H1 (cell line): ENCODE data around the gene RAB8B. TPM values are rescaled to one million over a fixed set of nuclear protein-coding genes. Genes with fewer than 3 reads are reported as not detected.

ENCODE experiments used
- CTCF ChIA-PET: fragments of 300-600 bp; sonication (Branson Sonifier 250); formaldehyde crosslinking; loops from one replicate; lab custom pipeline; 2021; ENCODE audit not compliant: partially characterized antibody; lab: Charles Lee
- POLR2A ChIA-PET: fragments of 300-600 bp; sonication (Branson Sonifier 250); formaldehyde crosslinking; loops from one replicate; lab custom pipeline; 2021; ENCODE audit warnings: inconsistent platforms; ENCODE audit not compliant: partially characterized antibody; lab: Charles Lee
- DNase-seq, 2 experiments: peaks; one replicate each; pipeline versions ENCODE4 v3.0.0 to v3.0.0-alpha.2; 2010 to 2022; ENCODE audit warnings: low spot score in 2 of 2, low read depth in 1 of 2, mixed read lengths in 1 of 2
- FAIRE-seq: peaks from 2 replicates; lab custom pipeline; 2011; peaks lifted over from hg19 to GRCh38; lab: Jason Lieb, UNC
- H2AFZ ChIP-seq: 2 replicates; pipeline ENCODE4 v1.8.1; 2012; ENCODE audit warnings: low read length, inconsistent platforms
- H2AK5ac ChIP-seq: 2 replicates; pipeline ENCODE4 v1.6.1; 2013; ENCODE audit warnings: low read depth, low read length
- H2BK120ac ChIP-seq: replicated peaks from 2 replicates; pipeline ENCODE3; 2013; ENCODE audit warnings: low read depth, low read length, inconsistent platforms
- H2BK12ac ChIP-seq: 2 replicates; pipeline ENCODE4 v1.6.1; 2013; ENCODE audit warnings: low read depth, low read length
- H2BK15ac ChIP-seq: 2 replicates; pipeline ENCODE4 v1.6.1; 2013; ENCODE audit warnings: low read length
- H2BK20ac ChIP-seq: 2 replicates; pipeline ENCODE4 v1.6.1; 2013; ENCODE audit warnings: low read length
- H2BK5ac ChIP-seq: 2 replicates; pipeline ENCODE4 v1.6.1; 2013; ENCODE audit warnings: low read depth, low read length
- H3K14ac ChIP-seq: 2 replicates; pipeline ENCODE4 v1.6.1; 2013; ENCODE audit warnings: inconsistent platforms; ENCODE audit not compliant: insufficient read length
- H3K18ac ChIP-seq: 2 replicates; pipeline ENCODE4 v1.6.1; 2013; ENCODE audit warnings: low read length; ENCODE audit errors: extremely low read depth
- H3K23ac ChIP-seq: 2 replicates; pipeline ENCODE4 v1.6.1; 2013; ENCODE audit warnings: inconsistent platforms; ENCODE audit not compliant: insufficient read length
- H3K23me2 ChIP-seq: 2 replicates; pipeline ENCODE4 v1.6.1; 2013; ENCODE audit warnings: low read depth, low read length
- H3K27ac ChIP-seq: 2 replicates; pipeline ENCODE4 v1.6.1; 2011; ENCODE audit warnings: low read depth, low read length, inconsistent platforms
- H3K27me3 ChIP-seq, 4 experiments: replicated peaks in 1 of 4; 1 replicate in 1 of 4; 2 replicates in 3 of 4; pipeline versions ENCODE4 v1.6.1 to v1.8.1; 2011 to 2013; ENCODE audit warnings: low read length in 3 of 4, mild to moderate bottlenecking in 3 of 4, inconsistent platforms in 2 of 4, mixed read lengths in 2 of 4, moderate library complexity in 1 of 4; ENCODE audit not compliant: control insufficient read depth in 3 of 4, insufficient read depth in 3 of 4; ENCODE audit errors: extremely low read depth in 1 of 4
- H3K36me3 ChIP-seq, 4 experiments: 2 replicates each; pipeline versions ENCODE4 v1.6.1 to v1.8.1; 2011 to 2013; ENCODE audit warnings: mild to moderate bottlenecking in 4 of 4, low read length in 3 of 4, moderate library complexity in 2 of 4, control low read depth in 1 of 4, inconsistent platforms in 1 of 4; ENCODE audit not compliant: insufficient read depth in 4 of 4, control insufficient read depth in 2 of 4
- H3K4ac ChIP-seq: replicated peaks from 2 replicates; pipeline ENCODE3; 2013; ENCODE audit warnings: low read length, low read depth, mixed read lengths, inconsistent platforms; ENCODE audit not compliant: insufficient read length
- H3K4me1 ChIP-seq, 4 experiments: replicated peaks in 1 of 4; 1 replicate in 1 of 4; 2 replicates in 3 of 4; pipeline versions ENCODE4 v1.6.1 to v1.8.1; 2011 to 2013; ENCODE audit warnings: low read length in 3 of 4, inconsistent platforms in 2 of 4, mixed read lengths in 1 of 4; ENCODE audit not compliant: insufficient read depth in 4 of 4, control insufficient read depth in 3 of 4
- H3K4me2 ChIP-seq, 2 experiments: 2 replicates each; pipeline versions ENCODE4 v1.6.1 to v1.8.1; 2011 to 2013; ENCODE audit warnings: low read depth in 2 of 2, low read length in 2 of 2, control low read depth in 1 of 2, inconsistent platforms in 1 of 2, mild to moderate bottlenecking in 1 of 2; ENCODE audit not compliant: insufficient read depth in 1 of 2
- H3K4me3 ChIP-seq, 4 experiments: fragments of 200-600, 300-600 bp in 1 of 4; sonication (generic), shearing (Covaris generic), sonication (Bioruptor Twin) in 1 of 4; 2 replicates each; pipeline versions ENCODE4 v1.5.1 to v1.8.1; 2011 to 2016; ENCODE audit warnings: low read length in 4 of 4, low read depth in 3 of 4, control low read depth in 2 of 4, inconsistent platforms in 2 of 4, mild to moderate bottlenecking in 2 of 4, mixed read lengths in 1 of 4, moderate library complexity in 1 of 4; ENCODE audit not compliant: insufficient read depth in 2 of 4; ENCODE audit errors: extremely low read depth in 1 of 4
- H3K56ac ChIP-seq: replicated peaks from 2 replicates; pipeline ENCODE3; 2013; ENCODE audit warnings: low read depth, mild to moderate bottlenecking, mixed read lengths, low read length, inconsistent platforms; ENCODE audit not compliant: insufficient read length
- H3K79me1 ChIP-seq: 2 replicates; pipeline ENCODE4 v1.6.1; 2013; ENCODE audit warnings: low read depth, low read length, control low read depth
- H3K79me2 ChIP-seq, 2 experiments: 2 replicates each; pipeline versions ENCODE4 v1.6.1 to v1.8.1; 2012 to 2013; ENCODE audit warnings: low read length in 2 of 2, mild to moderate bottlenecking in 2 of 2, inconsistent platforms in 1 of 2; ENCODE audit not compliant: insufficient read depth in 2 of 2, control insufficient read depth in 1 of 2
- H3K9ac ChIP-seq, 4 experiments: replicated peaks in 1 of 4; 1 replicate in 1 of 4; 2 replicates in 3 of 4; pipeline versions ENCODE4 v1.6.1 to v1.8.1; 2011 to 2013; ENCODE audit warnings: low read depth in 3 of 4, low read length in 3 of 4, control low read depth in 2 of 4, mild to moderate bottlenecking in 2 of 4, moderate library complexity in 2 of 4, inconsistent platforms in 1 of 4; ENCODE audit errors: extremely low read depth in 1 of 4
- H3K9me3 ChIP-seq, 2 experiments: 2 replicates each; pipeline versions ENCODE4 v1.6.1 to v1.8.1; 2012 to 2013; ENCODE audit warnings: mild to moderate bottlenecking in 2 of 2, moderate library complexity in 2 of 2, control low read depth in 1 of 2, inconsistent platforms in 1 of 2, low read depth in 1 of 2, low read length in 1 of 2, mixed read lengths in 1 of 2; ENCODE audit not compliant: insufficient read depth in 2 of 2
- H4K20me1 ChIP-seq, 2 experiments: replicated peaks in 1 of 2; 2 replicates each; pipeline versions ENCODE3 to v1.8.1; 2011 to 2013; ENCODE audit warnings: inconsistent platforms in 2 of 2, low read length in 2 of 2, mild to moderate bottlenecking in 1 of 2; ENCODE audit not compliant: insufficient read depth in 2 of 2, control insufficient read depth in 1 of 2
- H4K5ac ChIP-seq: 2 replicates; pipeline ENCODE4 v1.6.1; 2013; ENCODE audit warnings: low read length, low read depth, mixed read lengths, inconsistent platforms; ENCODE audit not compliant: insufficient read length
- H4K8ac ChIP-seq: 2 replicates; pipeline ENCODE4 v1.8.0; 2013; ENCODE audit warnings: mild to moderate bottlenecking, moderate library complexity, low read length, inconsistent platforms; ENCODE audit not compliant: insufficient read depth; ENCODE audit errors: extremely low read depth
- H4K91ac ChIP-seq: replicated peaks from 2 replicates; pipeline ENCODE3; 2013; ENCODE audit warnings: low read length, mixed read lengths, inconsistent platforms; ENCODE audit not compliant: insufficient read length
- ASH2L ChIP-seq: fragments of 200-600, 300-600 bp; sonication (generic); IDR thresholded peaks from one replicate; pipeline ENCODE4 v1.7.1; 2017; ENCODE audit warnings: low read length
- BACH1 ChIP-seq: IDR thresholded peaks from 2 replicates; pipeline ENCODE4 v1.6.1; 2012; ENCODE audit warnings: low read length, improper control_type of control experiment
- CBX8 ChIP-seq: fragments of 300-800, 300-1000 bp; sonication (generic); IDR thresholded peaks from 2 replicates; pipeline ENCODE4 v1.7.1; 2016; ENCODE audit warnings: low read depth, low read length, borderline replicate concordance
- CEBPB ChIP-seq: IDR thresholded peaks from 2 replicates; pipeline ENCODE4 v1.6.1; 2012; ENCODE audit warnings: low read depth, low read length
- EGR1 ChIP-seq: IDR thresholded peaks from 2 replicates; pipeline ENCODE4 v1.6.1; 2011; ENCODE audit warnings: low read depth, low read length, borderline replicate concordance
- FOSL1 ChIP-seq: IDR thresholded peaks from 2 replicates; pipeline ENCODE4 v1.6.1; 2011; ENCODE audit warnings: mild to moderate bottlenecking, low read depth, low read length, moderate library complexity; ENCODE audit not compliant: insufficient read depth
- KDM4A ChIP-seq: IDR thresholded peaks from one replicate; pipeline ENCODE4 v1.7.1; 2012; ENCODE audit warnings: low read depth, mild to moderate bottlenecking, moderate library complexity, low read length, inconsistent platforms; ENCODE audit not compliant: severe bottlenecking
- RFX5 ChIP-seq: IDR thresholded peaks from 2 replicates; pipeline ENCODE4 v1.6.1; 2011; ENCODE audit warnings: low read depth, low read length, improper control_type of control experiment, borderline replicate concordance
- RXRA ChIP-seq: IDR thresholded peaks from 2 replicates; pipeline ENCODE4 v1.6.1; 2011; ENCODE audit warnings: low read depth, mild to moderate bottlenecking, low read length, moderate library complexity; ENCODE audit not compliant: insufficient read depth
- SIRT6 ChIP-seq: IDR thresholded peaks from one replicate; pipeline ENCODE4 v1.7.1; 2012; ENCODE audit warnings: low read length, inconsistent platforms
- SP2 ChIP-seq: IDR thresholded peaks from 2 replicates; pipeline ENCODE4 v1.6.1; 2012; ENCODE audit warnings: mild to moderate bottlenecking, low read length, inconsistent platforms
- TEAD4 ChIP-seq: IDR thresholded peaks from 2 replicates; pipeline ENCODE4 v1.6.1; 2012; ENCODE audit warnings: low read depth, low read length, inconsistent platforms, mixed read lengths
- ZNF274 ChIP-seq: IDR thresholded peaks from 2 replicates; pipeline ENCODE4 v1.7.0; 2012; ENCODE audit warnings: low read length, borderline replicate concordance; ENCODE audit errors: extremely low read depth
- WGBS, 2 experiments: shearing (Covaris generic) in 1 of 2; methylation state at CpG; one replicate each; pipeline versions ENCODE4 v1.1.6 to v1.1.7; 2013 to 2015; ENCODE audit warnings: low lambda C conversion rate in 2 of 2, mixed read lengths in 2 of 2, inconsistent platforms in 1 of 2, low coverage in 1 of 2, missing lambda C conversion rate in 1 of 2; ENCODE audit not compliant: insufficient replicate concordance in 2 of 2, insufficient coverage in 1 of 2, insufficient read length in 1 of 2; ENCODE audit errors: extremely low coverage in 1 of 2, missing lambda C conversion rate in 1 of 2; 5-methylcytosine and 5-hydroxymethylcytosine counted together
- polyA plus RNA-seq, 7 experiments: library from polyadenylated mRNA; depleted of rRNA in 3 of 7; stranded (reverse) in 5 of 7; unstranded in 2 of 7; fragments of >200 nt in 5 of 7; fragments of 200-250 nt in 2 of 7; gene quantifications; 1 replicate in 5 of 7; 2 replicates in 1 of 7; 4 replicates in 1 of 7; pipeline versions ENCODE4 v1.2.1 to v1.2.3, GENCODE V29; 2011 to 2013; ENCODE audit warnings: missing spikeins in 2 of 7, mixed read lengths in 2 of 7
- total RNA-seq: library from RNA; stranded (reverse); fragmentation: NEBNext Ultra II Directional; extraction: Animal tissue kit (Norgen Biotek cat#: 25700); gene quantifications from 2 replicates; pipeline ENCODE4 v1.2.1, GENCODE V29; 2021
- TF ChIP-seq, protein P1 (sequence below): IDR thresholded peaks from 2 replicates; pipeline ENCODE4 v1.6.1; 2012; ENCODE audit warnings: low read length, inconsistent platforms

The RAB8B gene
- total and polyA plus RNA-seq, 2 of the 8 experiments (the other 6 are each of a cell fraction or from before 2014, with no cell fraction given): 9.5 to 47.8 TPM

DNA sequence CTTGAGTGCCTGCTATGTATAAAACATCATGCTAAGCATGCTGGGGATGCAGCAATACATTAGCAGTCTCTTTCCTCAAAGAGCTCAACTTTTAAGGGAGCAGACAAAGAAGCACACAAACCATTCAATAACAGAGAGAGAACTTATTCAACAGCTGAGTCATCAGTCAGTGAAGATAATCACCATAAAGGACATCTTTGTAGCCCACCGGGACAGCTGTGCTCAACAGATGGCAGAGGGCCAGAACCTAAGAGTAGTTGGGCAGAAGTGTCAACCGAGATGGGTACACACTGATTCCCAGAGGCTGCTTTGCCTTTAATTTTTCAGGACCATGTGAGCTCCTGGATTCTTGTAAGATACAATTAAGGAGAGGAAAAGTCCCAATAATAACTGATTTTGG is 4.2 kb upstream of the RAB8B start:
- Histone ChIP-seq H2AFZ (0 out of 2 replicates have a peak overlapping the region, but pooled peaks have one; percentile 14), H4K8ac (no peak overlapping the region), H3K56ac (no peak overlapping the region), H3K79me2 (peaks cover 0 to 5% of the 10 kb centered on the region in 2 experiments; a peak in 2 of 4 replicates), H4K5ac (no peak overlapping the region), H3K23me2 (peaks cover 5% of the 10 kb centered on the region; the same call in 1 of the 2 replicates), H2BK12ac (no peak overlapping the region), H3K4me1 (peaks cover 0 to 2% (median 0%) of the 10 kb centered on the region in 4 experiments; a peak in 1 of 7 replicates), H3K79me1 (no peaks in the 10 kb centered on the region), H3K9me3 (no peaks in the 10 kb centered on the region), H3K36me3 (no peaks in the 10 kb centered on the region), H4K20me1 (no peaks in the 10 kb centered on the region), H3K27ac (no peak overlapping the region), H3K23ac (no peak overlapping the region), H3K4ac (no peak overlapping the region), H3K18ac (no peak overlapping the region), H2BK120ac (no peak overlapping the region), H2BK15ac (no peak overlapping the region), H3K9ac (no peak overlapping the region), H3K27me3 (no peaks in the 10 kb centered on the region), H4K91ac (no peak overlapping the region), H2AK5ac (no peak overlapping the region), H2BK20ac (no peak overlapping the region), H3K4me2 (no peak overlapping the region), H2BK5ac (no peak overlapping the region), H3K4me3 (no peak overlapping the region), H3K14ac (no peak overlapping the region)
- DNase-seq (no peak), FAIRE-seq (no peak)
- WGBS, 2 experiments: 89% methylated on average over 2 of the region's 2 CpGs; no CpG with 5 or more reads in 1 of the 2 experiments
- ChIA-PET POLR2A (no interaction called here), CTCF (interaction anchor here (0.7 to 1.5 kb wide), 4 partner anchors 10 to 443 kb away, joined by 3 to 4 read pairs (median 3); no protein-coding TSS in a partner anchor)
- TF ChIP-seq KDM4A (no peak), BACH1 (no peak), FOSL1 (no peak), EGR1 (no peak), ASH2L (no peak), SP2 (no peak), RFX5 (no peak), ZNF274 (no peak), RXRA (no peak), CEBPB (no peak), SIRT6 (no peak), TEAD4 (no peak), CBX8 (no peak)
- TF ChIP-seq, protein P1, sequence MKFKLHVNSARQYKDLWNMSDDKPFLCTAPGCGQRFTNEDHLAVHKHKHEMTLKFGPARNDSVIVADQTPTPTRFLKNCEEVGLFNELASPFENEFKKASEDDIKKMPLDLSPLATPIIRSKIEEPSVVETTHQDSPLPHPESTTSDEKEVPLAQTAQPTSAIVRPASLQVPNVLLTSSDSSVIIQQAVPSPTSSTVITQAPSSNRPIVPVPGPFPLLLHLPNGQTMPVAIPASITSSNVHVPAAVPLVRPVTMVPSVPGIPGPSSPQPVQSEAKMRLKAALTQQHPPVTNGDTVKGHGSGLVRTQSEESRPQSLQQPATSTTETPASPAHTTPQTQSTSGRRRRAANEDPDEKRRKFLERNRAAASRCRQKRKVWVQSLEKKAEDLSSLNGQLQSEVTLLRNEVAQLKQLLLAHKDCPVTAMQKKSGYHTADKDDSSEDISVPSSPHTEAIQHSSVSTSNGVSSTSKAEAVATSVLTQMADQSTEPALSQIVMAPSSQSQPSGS: no peak
